Neural progenitor cell (in vitro differentiated cells): ENCODE data around the gene ITIH2. TPM values are rescaled to one million over a fixed set of nuclear protein-coding genes. Genes with fewer than 3 reads are reported as not detected.
"Not testable (repeated sequence)": the region's sequence is repeated elsewhere in the genome, so short reads cannot be mapped to it uniquely, and the experiment has no call there.

ENCODE experiments used
- DNase-seq: peaks from one replicate; pipeline ENCODE4 v3.0.0-alpha.2; 2016; ENCODE audit warnings: low spot score
- H2AFZ ChIP-seq: fragments of 200-600 bp; sonication (generic); replicated peaks from 2 replicates; pipeline ENCODE4 v1.6.1; 2016; ENCODE audit warnings: antibody characterized with exemption
- H3F3A ChIP-seq: fragments of 200-600 bp; sonication (generic); 2 replicates; pipeline ENCODE4 v1.6.1; 2016; ENCODE audit warnings: antibody characterized with exemption, low read depth
- H3K27ac ChIP-seq: fragments of 200-600 bp; sonication (generic); 2 replicates; pipeline ENCODE4 v1.5.1; 2016; ENCODE audit warnings: mild to moderate bottlenecking
- H3K27me3 ChIP-seq: fragments of 200-600 bp; sonication (generic); 2 replicates; pipeline ENCODE4 v1.6.1; 2016; ENCODE audit warnings: mild to moderate bottlenecking, moderate library complexity
- H3K36me3 ChIP-seq: fragments of 200-600 bp; sonication (generic); 2 replicates; pipeline ENCODE4 v1.5.1; 2016
- H3K4me1 ChIP-seq: fragments of 200-600 bp; sonication (generic); 2 replicates; pipeline ENCODE4 v1.6.1; 2016; ENCODE audit warnings: mixed run types
- H3K4me2 ChIP-seq: fragments of 200-600 bp; sonication (generic); 2 replicates; pipeline ENCODE4 v1.6.1; 2016
- H3K4me3 ChIP-seq: fragments of 200-600 bp; sonication (generic); 2 replicates; pipeline ENCODE4 v1.5.1; 2016
- H3K79me2 ChIP-seq: fragments of 200-600 bp; sonication (generic); 2 replicates; pipeline ENCODE4 v1.6.1; 2016; ENCODE audit warnings: low read depth
- H3K9ac ChIP-seq: fragments of 200-600 bp; sonication (generic); 2 replicates; pipeline ENCODE4 v1.6.1; 2016
- H3K9me3 ChIP-seq: fragments of 200-600 bp; sonication (generic); 2 replicates; pipeline ENCODE4 v1.5.1; 2016; ENCODE audit warnings: low read depth
- H4K20me1 ChIP-seq: fragments of 200-600 bp; sonication (generic); 2 replicates; pipeline ENCODE4 v1.6.1; 2016; ENCODE audit warnings: low read depth
- H3K27ac Mint-ChIP-seq: 3 replicates; pipeline ENCODE4 v1.8.0; 2021; ENCODE audit warnings: mixed read lengths
- H3K27me3 Mint-ChIP-seq: 2 replicates; pipeline ENCODE4 v1.8.0; 2022; ENCODE audit warnings: low read depth, mild to moderate bottlenecking, inconsistent platforms, moderate library complexity, mixed read lengths; ENCODE audit not compliant: insufficient read depth
- H3K36me3 Mint-ChIP-seq: 3 replicates; pipeline ENCODE4 v1.8.0; 2021; ENCODE audit warnings: mixed read lengths
- H3K4me1 Mint-ChIP-seq: 3 replicates; pipeline ENCODE4 v1.8.0; 2021; ENCODE audit warnings: mixed read lengths
- H3K4me3 Mint-ChIP-seq: 3 replicates; pipeline ENCODE4 v1.8.0; 2021; ENCODE audit warnings: mild to moderate bottlenecking, moderate library complexity, mixed read lengths
- H3K9me3 Mint-ChIP-seq: 3 replicates; pipeline ENCODE4 v1.8.0; 2020; ENCODE audit warnings: mixed read lengths
- CTCF ChIP-seq: fragments of 200-600 bp; sonication (generic); IDR thresholded peaks from 2 replicates; pipeline ENCODE4 v1.5.1; 2017; ENCODE audit warnings: antibody characterized with exemption, mild to moderate bottlenecking
- EZH2 ChIP-seq: fragments of 200-600 bp; sonication (generic); IDR thresholded peaks from 2 replicates; pipeline ENCODE4 v1.6.1; 2017; ENCODE audit warnings: antibody characterized with exemption, mild to moderate bottlenecking, moderate library complexity
- EZH2phosphoT487 ChIP-seq: fragments of 200-600 bp; sonication (generic); IDR thresholded peaks from 2 replicates; pipeline ENCODE4 v1.6.1; 2017; ENCODE audit warnings: antibody characterized with exemption
- total RNA-seq: library from RNA; depleted of rRNA; stranded (reverse); fragments of >200 nt; gene quantifications from 2 replicates; pipeline ENCODE4 v1.2.3, GENCODE V29; 2015; ENCODE audit warnings: low replicate concordance

Gene ITIH2
- not detected in 2 replicates for total RNA-seq

- Histone ChIP-seq H4K20me1 (no peaks in the 10 kb centered on the region), H3K9me3 (no peaks in the 10 kb centered on the region), H3F3A (no peaks in the 10 kb centered on the region), H3K4me2 (no peak within 1 kb of the TSS), H2AFZ (no peak within 1 kb of the TSS), H3K9ac (no peak within 1 kb of the TSS), H3K36me3 (no peaks in the 10 kb centered on the region), H3K27me3 (no peaks in the 10 kb centered on the region), H3K27ac (no peak within 1 kb of the TSS), H3K79me2 (no peaks in the 10 kb centered on the region), H3K4me3 (no peak within 1 kb of the TSS), H3K4me1 (no peaks in the 10 kb centered on the region)
- Mint-ChIP-seq H3K27ac (no peak within 1 kb of the TSS), H3K9me3 (no peaks in the 10 kb centered on the region), H3K36me3 (no peaks in the 10 kb centered on the region), H3K4me3 (no peak within 1 kb of the TSS), H3K4me1 (no peaks in the 10 kb centered on the region), H3K27me3 (peaks cover 4% of the 10 kb centered on the region)
- no peak for TF ChIP-seq EZH2phosphoT487
- TF ChIP-seq EZH2: no peak
- no peak for TF ChIP-seq CTCF
- no peak for DNase-seq
Measured at GRCh38 chr10:7703140-7703539, at the start of gene ITIH2. ITIH2 (plus strand) TSS chr10:7703316; CDS start chr10:7703435, 119 bp downstream.

GRCh38 chr10:7657079-7657478, 46.0 kb upstream of the ITIH2 start:
- H3K36me3 Mint-ChIP-seq, H3K27ac Mint-ChIP-seq, H3F3A ChIP-seq, DNase-seq, H3K9me3 ChIP-seq, H4K20me1 ChIP-seq, H3K4me2 ChIP-seq, H3K9me3 Mint-ChIP-seq, H3K36me3 ChIP-seq, H3K4me1 ChIP-seq, H3K27me3 Mint-ChIP-seq, H3K9ac ChIP-seq, H3K4me3 Mint-ChIP-seq, H3K4me3 ChIP-seq, H3K27ac ChIP-seq, H3K4me1 Mint-ChIP-seq, H2AFZ ChIP-seq, H3K79me2 ChIP-seq, H3K27me3 ChIP-seq: not testable (repeated sequence)

GRCh38 chr10:7657552-7657951, 45.6 kb upstream of the ITIH2 start:
- Histone ChIP-seq H3F3A (no peaks in the 10 kb centered on the region), H3K9me3 (no peaks in the 10 kb centered on the region), H2AFZ (no peak overlapping the region), H4K20me1 (no peaks in the 10 kb centered on the region), H3K27ac (no peak overlapping the region), H3K79me2 (no peaks in the 10 kb centered on the region), H3K9ac (no peak overlapping the region), H3K4me3 (no peak overlapping the region), H3K36me3 (no peaks in the 10 kb centered on the region), H3K4me2 (no peak overlapping the region), H3K27me3 (no peaks in the 10 kb centered on the region), H3K4me1 (no peaks in the 10 kb centered on the region)
- no peaks in the 10 kb centered on the region for H3K9me3 Mint-ChIP-seq
- no peak overlapping the region for H3K4me3 Mint-ChIP-seq
- DNase-seq: no peak
- peaks cover 9% of the 10 kb centered on the region for H3K27me3 Mint-ChIP-seq
- no peaks in the 10 kb centered on the region for H3K4me1 Mint-ChIP-seq
- no peaks in the 10 kb centered on the region for H3K36me3 Mint-ChIP-seq
- no peak overlapping the region for H3K27ac Mint-ChIP-seq
- no peak for TF ChIP-seq EZH2phosphoT487
- no peak for TF ChIP-seq CTCF
- no peak for TF ChIP-seq EZH2

GRCh38 chr10:7659560-7659959, 43.6 kb upstream of the ITIH2 start:
- Histone ChIP-seq H3K4me3 (no peak overlapping the region), H3F3A (no peaks in the 10 kb centered on the region), H3K36me3 (no peaks in the 10 kb centered on the region), H3K4me1 (no peaks in the 10 kb centered on the region), H3K79me2 (no peaks in the 10 kb centered on the region), H3K9ac (no peak overlapping the region), H4K20me1 (no peaks in the 10 kb centered on the region), H2AFZ (no peak overlapping the region), H3K4me2 (no peak overlapping the region), H3K27me3 (peaks cover 10% of the 10 kb centered on the region), H3K9me3 (no peaks in the 10 kb centered on the region), H3K27ac (no peak overlapping the region)
- no peak for DNase-seq
- Mint-ChIP-seq H3K36me3 (no peaks in the 10 kb centered on the region), H3K4me1 (no peaks in the 10 kb centered on the region), H3K27me3 (peaks cover 9% of the 10 kb centered on the region), H3K4me3 (no peak overlapping the region), H3K9me3 (no peaks in the 10 kb centered on the region), H3K27ac (no peak overlapping the region)
- TF ChIP-seq CTCF (no peak), EZH2phosphoT487 (no peak), EZH2 (no peak)
